Neural cell (in vitro differentiated cells): ENCODE results near the gene LRIT3. TPM values are rescaled to one million over a fixed set of nuclear protein-coding genes. Genes with fewer than 3 reads are reported as not detected.
"Not testable (repeated sequence)": the region's sequence is repeated elsewhere in the genome, so short reads cannot be mapped to it uniquely, and the experiment has no call there.

Source experiments
- H2AFZ ChIP-seq: fragments of 200-600, 300-800 bp; sonication (generic), shearing (Covaris generic); 2 replicates; pipeline ENCODE4 v1.6.0; 2014; ENCODE audit warnings: low read depth, mild to moderate bottlenecking, antibody characterized with exemption, low read length, moderate library complexity
- H3F3A ChIP-seq: fragments of 200-600 bp; shearing (Covaris generic); 2 replicates; pipeline ENCODE4 v1.6.1; 2016; ENCODE audit warnings: mild to moderate bottlenecking, moderate library complexity, mixed read lengths, antibody characterized with exemption, low read length; ENCODE audit not compliant: insufficient read depth, poor library complexity, severe bottlenecking
- H3K27ac ChIP-seq: fragments of 200-600, 300-800 bp; sonication (generic), shearing (Covaris generic); 2 replicates; pipeline ENCODE4 v1.5.1; 2014; ENCODE audit warnings: mild to moderate bottlenecking, low read length, moderate library complexity
- H3K27me3 ChIP-seq: fragments of 300-800, 200-600 bp; sonication (generic), shearing (Covaris generic); 2 replicates; pipeline ENCODE4 v1.6.0; 2014; ENCODE audit warnings: mild to moderate bottlenecking, low read depth, low read length, moderate library complexity; ENCODE audit not compliant: insufficient read depth
- H3K36me3 ChIP-seq: fragments of 300-800, 200-600 bp; sonication (generic), shearing (Covaris generic); 2 replicates; pipeline ENCODE4 v1.5.1; 2014; ENCODE audit warnings: mild to moderate bottlenecking, antibody characterized with exemption, low read length, moderate library complexity; ENCODE audit not compliant: insufficient read depth
- H3K4me2 ChIP-seq: fragments of 300-800, 200-600 bp; sonication (generic), shearing (Covaris generic); 2 replicates; pipeline ENCODE4 v1.6.0; 2014; ENCODE audit warnings: mild to moderate bottlenecking, low read length
- H3K4me3 ChIP-seq: fragments of 300-800, 200-600 bp; sonication (generic), shearing (Covaris generic); 2 replicates; pipeline ENCODE4 v1.5.1; 2014; ENCODE audit warnings: mild to moderate bottlenecking, low read length, moderate library complexity
- H3K79me2 ChIP-seq: fragments of 200-600 bp; shearing (Covaris generic); replicated peaks from 2 replicates; pipeline ENCODE4 v1.6.0; 2014; ENCODE audit warnings: mild to moderate bottlenecking, low read length, moderate library complexity; ENCODE audit not compliant: insufficient read depth
- H3K9ac ChIP-seq: fragments of 300-800, 200-600 bp; sonication (generic), shearing (Covaris generic); 2 replicates; pipeline ENCODE4 v1.6.1; 2016; ENCODE audit warnings: mild to moderate bottlenecking, low read length, mixed read lengths
- H3K9me2 ChIP-seq: fragments of 200-600 bp; shearing (Covaris generic); 2 replicates; pipeline ENCODE4 v1.6.1; 2016; ENCODE audit warnings: mild to moderate bottlenecking, low read length, mixed read lengths; ENCODE audit not compliant: insufficient read depth
- H3K9me3 ChIP-seq: fragments of 200-600, 300-800 bp; sonication (generic), shearing (Covaris generic); 2 replicates; pipeline ENCODE4 v1.6.1; 2016; ENCODE audit warnings: mild to moderate bottlenecking, mixed run types, low read length, moderate library complexity, mixed read lengths
- H4K20me1 ChIP-seq: fragments of 200-600 bp; shearing (Covaris generic); 2 replicates; pipeline ENCODE4 v1.6.1; 2016; ENCODE audit warnings: mild to moderate bottlenecking, mixed run types; ENCODE audit not compliant: insufficient read depth
- CTCF ChIP-seq: fragments of 450-650 bp; IDR thresholded peaks from 2 replicates; pipeline ENCODE4 v1.5.1; 2014; ENCODE audit warnings: antibody characterized with exemption, mild to moderate bottlenecking, moderate library complexity; ENCODE audit not compliant: poor library complexity, severe bottlenecking
- EP300 ChIP-seq: fragments of 450-650 bp; conservative IDR thresholded peaks from 2 replicates; pipeline ENCODE4 v1.6.1; 2014; ENCODE audit warnings: antibody characterized with exemption, mild to moderate bottlenecking, moderate library complexity; ENCODE audit not compliant: poor library complexity, severe bottlenecking
- EZH2 ChIP-seq: fragments of 200-600, 300-800 bp; shearing (Covaris generic), sonication (generic); IDR thresholded peaks from 2 replicates; pipeline ENCODE4 v1.6.1; 2014; ENCODE audit warnings: antibody characterized with exemption, low read length, borderline replicate concordance, mild to moderate bottlenecking; ENCODE audit not compliant: insufficient read depth, poor library complexity, severe bottlenecking
- MXI1 ChIP-seq: fragments of 450-650 bp; conservative IDR thresholded peaks from 2 replicates; pipeline ENCODE4 v1.6.1; 2014; ENCODE audit warnings: antibody characterized with exemption, mild to moderate bottlenecking; ENCODE audit not compliant: poor library complexity, severe bottlenecking
- POLR2AphosphoS5 ChIP-seq: IDR thresholded peaks from 2 replicates; pipeline ENCODE4 v1.6.1; 2012
- RAD21 ChIP-seq: fragments of 450-650 bp; conservative IDR thresholded peaks from 2 replicates; pipeline ENCODE4 v1.6.1; 2014; ENCODE audit warnings: antibody characterized with exemption, mild to moderate bottlenecking, moderate library complexity
- REST ChIP-seq: IDR thresholded peaks from 2 replicates; pipeline ENCODE4 v1.6.1; 2012; ENCODE audit warnings: borderline replicate concordance
- SMC3 ChIP-seq: fragments of 450-650 bp; conservative IDR thresholded peaks from 2 replicates; pipeline ENCODE4 v1.6.1; 2014; ENCODE audit warnings: antibody characterized with exemption, mild to moderate bottlenecking, moderate library complexity; ENCODE audit not compliant: poor library complexity
- TAF1 ChIP-seq: IDR thresholded peaks from 2 replicates; pipeline ENCODE4 v1.6.1; 2012; ENCODE audit warnings: low read depth
- polyA plus RNA-seq: library from polyadenylated mRNA; depleted of rRNA; stranded (reverse); fragments of >200 nt; gene quantifications from 2 replicates; pipeline ENCODE4 v1.2.3, GENCODE V29; 2014

Gene LRIT3
- polyA plus RNA-seq, 1 donor from 2014 or later, result 0.33 TPM

- Histone ChIP-seq H4K20me1 (no peaks in the 10 kb centered on the region), H3K9me2 (no peaks in the 10 kb centered on the region), H3K36me3 (no peaks in the 10 kb centered on the region), H3K27me3 (no peaks in the 10 kb centered on the region), H3K9me3 (no peaks in the 10 kb centered on the region), H3K4me2 (no peak overlapping the region), H3K9ac (no peak overlapping the region), H2AFZ (no peak overlapping the region), H3F3A (no peaks in the 10 kb centered on the region), H3K4me3 (no peak overlapping the region), H3K27ac (no peak overlapping the region), H3K79me2 (no peaks in the 10 kb centered on the region)
- TF ChIP-seq POLR2AphosphoS5, result no peak
These were observed 27.2 kb downstream of the LRIT3 start for GRCh38 chr4:109875106-109875505.

- H3F3A ChIP-seq, H3K4me3 ChIP-seq, H3K27ac ChIP-seq, H3K79me2 ChIP-seq, H3K27me3 ChIP-seq, H2AFZ ChIP-seq, H3K4me2 ChIP-seq, H4K20me1 ChIP-seq, H3K9me2 ChIP-seq, H3K9ac ChIP-seq, H3K9me3 ChIP-seq, H3K36me3 ChIP-seq: not testable (repeated sequence)
These were observed 27.6 kb downstream of the LRIT3 start for GRCh38 chr4:109875553-109875952.

GRCh38 chr4:109876634-109877265, 28.8 kb downstream of the LRIT3 start:
- TF ChIP-seq POLR2AphosphoS5 (no peak), SMC3 (no peak), TAF1 (no peak), CTCF (no peak), REST (no peak), EP300 (no peak), EZH2 (no peak), RAD21 (no peak), MXI1 (no peak)
- H3K27ac ChIP-seq, result no peak overlapping the region
- no peaks in the 10 kb centered on the region for H3F3A ChIP-seq
- H3K9ac ChIP-seq, result no peak overlapping the region
- H3K9me2 ChIP-seq, result no peaks in the 10 kb centered on the region
- no peaks in the 10 kb centered on the region for H4K20me1 ChIP-seq
- no peak overlapping the region for H3K4me3 ChIP-seq
- H3K36me3 ChIP-seq, result no peaks in the 10 kb centered on the region
- H3K4me2 ChIP-seq, result no peak overlapping the region
- H3K9me3 ChIP-seq, result no peaks in the 10 kb centered on the region
- H2AFZ ChIP-seq, result no peak overlapping the region
- no peaks in the 10 kb centered on the region for H3K27me3 ChIP-seq
- H3K79me2 ChIP-seq, result no peaks in the 10 kb centered on the region
